HepG2 (cell line): Measurements from ENCODE around the gene AXIN1. TPM values are rescaled to one million over a fixed set of nuclear protein-coding genes. Genes with fewer than 3 reads are reported as not detected.

Source experiments
- AGO2 ChIP-seq: fragments of 200-400 bp; formaldehyde crosslinking; optimal IDR thresholded peaks from 2 replicates; pipeline ENCODE3; 2017; ENCODE audit warnings: mild to moderate bottlenecking, low read depth, low read length, moderate library complexity
- CTCF ChIP-seq: sonication (generic); formaldehyde crosslinking; IDR thresholded peaks from 2 replicates; pipeline ENCODE4 v1.5.0; 2020; ENCODE audit warnings: mild to moderate bottlenecking, missing genetic modification reagents, moderate library complexity
- HMGXB3 ChIP-seq: sonication (generic); formaldehyde crosslinking; IDR thresholded peaks from 2 replicates; pipeline ENCODE4 v1.4.0; 2020; ENCODE audit warnings: missing genetic modification reagents, borderline replicate concordance
- KAT8 ChIP-seq: IDR thresholded peaks from 2 replicates; pipeline ENCODE4 v1.6.1; 2016; ENCODE audit warnings: missing genetic modification reagents, missing compliant biosample characterization
- KLF15 ChIP-seq: sonication (generic); formaldehyde crosslinking; IDR thresholded peaks from 2 replicates; pipeline ENCODE4 v1.8.1; 2023; ENCODE audit warnings: borderline replicate concordance, mild to moderate bottlenecking, inconsistent platforms, missing genetic modification reagents, mixed read lengths
- MLLT10 ChIP-seq: sonication (generic); formaldehyde crosslinking; IDR thresholded peaks from 2 replicates; pipeline ENCODE4 v1.4.0; 2020; ENCODE audit warnings: missing genetic modification reagents
- MXI1 ChIP-seq: IDR thresholded peaks from 3 replicates; pipeline ENCODE4 v1.6.1; 2012; ENCODE audit warnings: low read depth, low read length, inconsistent platforms, borderline replicate concordance
- PHF21A ChIP-seq: sonication (generic); formaldehyde crosslinking; IDR thresholded peaks from 2 replicates; pipeline ENCODE4 v1.5.0; 2020; ENCODE audit warnings: mild to moderate bottlenecking, missing genetic modification reagents
- RFX5 ChIP-seq: IDR thresholded peaks from 2 replicates; pipeline ENCODE4 v1.6.1; 2011; ENCODE audit warnings: low read depth, low read length, improper control_type of control experiment
- SKI ChIP-seq: fragments of 450-650 bp; IDR thresholded peaks from one replicate; pipeline ENCODE4 v1.6.1; 2018; ENCODE audit warnings: mild to moderate bottlenecking; ENCODE audit not compliant: partially characterized antibody
- SRSF4 ChIP-seq: fragments of 200-400 bp; formaldehyde crosslinking; IDR thresholded peaks from one replicate; pipeline ENCODE4 v1.6.1; 2018; ENCODE audit warnings: mild to moderate bottlenecking, low read depth, low read length, moderate library complexity; ENCODE audit not compliant: poor library complexity, severe bottlenecking
- STAG1 ChIP-seq: sonication (generic); formaldehyde crosslinking; IDR thresholded peaks from 2 replicates; pipeline ENCODE4 v1.4.0; 2020; ENCODE audit warnings: missing genetic modification reagents
- TRIM22 ChIP-seq: fragments of 450-650 bp; IDR thresholded peaks from 2 replicates; pipeline ENCODE4 v1.6.1; 2017
- YEATS4 ChIP-seq: sonication (generic); formaldehyde crosslinking; IDR thresholded peaks from 2 replicates; pipeline ENCODE4 v1.4.0; 2020; ENCODE audit warnings: missing genetic modification reagents, borderline replicate concordance
- ZNF260 ChIP-seq: sonication (generic); formaldehyde crosslinking; IDR thresholded peaks from 2 replicates; pipeline ENCODE4 v1.4.0; 2020; ENCODE audit warnings: missing genetic modification reagents, low read depth, mild to moderate bottlenecking, borderline replicate concordance
- ZNF343 ChIP-seq: sonication (generic); formaldehyde crosslinking; IDR thresholded peaks from 2 replicates; pipeline ENCODE4 v1.4.0; 2020; ENCODE audit warnings: mild to moderate bottlenecking, missing genetic modification reagents
- ZNF687 ChIP-seq: sonication (generic); formaldehyde crosslinking; IDR thresholded peaks from 2 replicates; pipeline ENCODE4 v1.5.1; 2020; ENCODE audit warnings: mild to moderate bottlenecking, missing genetic modification reagents, moderate library complexity
- polyA plus RNA-seq, 8 experiments: library from polyadenylated mRNA; depleted of rRNA in 3 of 8; stranded (reverse) in 7 of 8; unstranded in 1 of 8; fragments of >200 nt; fragmentation: Illumina TruSeq in 4 of 8; extraction: Trizol in 4 of 8; gene quantifications; 2 replicates each; pipeline versions ENCODE4 v1.2.1 to v1.2.3, GENCODE V29; 2011 to 2016; ENCODE audit warnings: low read depth in 4 of 8, missing spikeins in 1 of 8, mixed read lengths in 1 of 8; ENCODE audit not compliant: insufficient read depth in 1 of 8
- total RNA-seq, 5 experiments: library from RNA; depleted of rRNA; stranded (reverse); fragments of >200 nt; fragmentation: Illumina TruSeq; extraction: Trizol; gene quantifications; 2 replicates each; pipeline ENCODE4 v1.2.3, GENCODE V29; 2016; ENCODE audit warnings: low read depth in 1 of 5

AXIN1 gene
- total and polyA plus RNA-seq, 2 of the 13 experiments (the other 11 are each of a cell fraction or from before 2014, with no cell fraction given): 24.0 to 26.0 TPM

GRCh38 chr16:303760-304505 is 48.6 kb downstream of the AXIN1 start (continued):
- TF ChIP-seq HMGXB3 (CRISPR knock-in tag) (no peak), ZNF260 (CRISPR knock-in tag) (no peak), RFX5 (no peak), MLLT10 (CRISPR knock-in tag) (no peak), KLF15 (CRISPR knock-in tag) (no peak), ZNF687 (CRISPR knock-in tag) (peak; percentile 27; the same call in 1 of the 2 replicates), KAT8 (CRISPR knock-in tag) (no peak), PHF21A (no peak), AGO2 (peak; percentile 57), ZNF343 (CRISPR knock-in tag) (no peak), TRIM22 (no peak), YEATS4 (CRISPR knock-in tag) (no peak), SRSF4 (no peak), STAG1 (CRISPR knock-in tag) (peak; percentile 42), CTCF (CRISPR knock-in tag) (peak; percentile 40), MXI1 (0 out of 3 replicates have a peak, but pooled peaks have one; percentile 18), SKI (no peak)
